B cell (primary cell): ENCODE measurements around the gene VPS41. TPM values are rescaled to one million over a fixed set of nuclear protein-coding genes. Genes with fewer than 3 reads are reported as not detected.

Source experiments
- ATAC-seq: fragments of 200-7000 bp; cut with Tn5 transposase; one replicate; pipeline ENCODE4 v1.10.0; 2021; ENCODE audit warnings: low read depth, mild to moderate bottlenecking, moderate number of reproducible peaks, moderate library complexity
- CTCF ChIA-PET: fragments of 350-600 bp; sonication (Branson Sonifier 250); formaldehyde crosslinking; loops from one replicate; lab custom pipeline; 2021; ENCODE audit warnings: antibody characterized with exemption, inconsistent platforms; lab: Charles Lee
- POLR2A ChIA-PET: fragments of 350-600 bp; sonication (Branson Sonifier 250); formaldehyde crosslinking; loops from one replicate; lab custom pipeline; 2021; ENCODE audit warnings: antibody characterized with exemption; lab: Charles Lee
- DNase-seq: peaks from one replicate; pipeline ENCODE4 v3.0.0; 2013
- H2AFZ ChIP-seq: 2 replicates; pipeline ENCODE4 v1.6.1; 2012; ENCODE audit warnings: mild to moderate bottlenecking, low read depth, low read length; ENCODE audit not compliant: insufficient read depth, poor library complexity, severe bottlenecking
- H3K27ac ChIP-seq, 2 donors: 1 replicate in 1 of 2; 2 replicates in 1 of 2; pipeline ENCODE4 v1.5.1; 2012 to 2013; ENCODE audit warnings: low read length in 2 of 2, mild to moderate bottlenecking in 2 of 2, moderate library complexity in 1 of 2
- H3K27me3 ChIP-seq, 4 experiments: fragments of 200-600 bp in 1 of 4; sonication (generic) in 1 of 4; replicated peaks in 1 of 4; 1 replicate in 2 of 4; 2 replicates in 2 of 4; pipeline versions ENCODE4 v1.6.1 to v1.7.0; 2013 to 2016; ENCODE audit warnings: low read length in 3 of 4, mild to moderate bottlenecking in 2 of 4, mixed read lengths in 1 of 4, moderate library complexity in 1 of 4; ENCODE audit not compliant: insufficient read depth in 4 of 4, control insufficient read depth in 3 of 4; ENCODE audit errors: control extremely low read depth in 1 of 4
- H3K36me3 ChIP-seq, 2 experiments: replicated peaks in 1 of 2; 1 replicate in 1 of 2; 2 replicates in 1 of 2; pipeline versions ENCODE4 v1.6.1 to v1.7.1; 2013; ENCODE audit warnings: low read length in 1 of 2; ENCODE audit not compliant: insufficient read depth in 2 of 2, control insufficient read depth in 1 of 2; ENCODE audit errors: control extremely low read depth in 1 of 2, extremely low read depth in 1 of 2
- H3K4me1 ChIP-seq, 2 donors: fragments of 200-600 bp in 1 of 2; sonication (generic) in 1 of 2; 1 replicate in 1 of 2; 2 replicates in 1 of 2; pipeline versions ENCODE4 v1.5.1 to v1.6.1; 2013 to 2017; ENCODE audit warnings: low read length in 2 of 2; ENCODE audit not compliant: control insufficient read depth in 2 of 2, insufficient read depth in 2 of 2
- H3K4me2 ChIP-seq: replicated peaks from 2 replicates; pipeline ENCODE3; 2012; ENCODE audit warnings: mild to moderate bottlenecking, low read depth, low read length; ENCODE audit not compliant: poor library complexity, severe bottlenecking
- H3K4me3 ChIP-seq, 5 experiments: fragments of 200-600 bp in 1 of 5; sonication (generic) in 1 of 5; 1 replicate in 3 of 5; 2 replicates in 2 of 5; pipeline versions ENCODE4 v1.5.1 to v1.7.0; 2011 to 2016; ENCODE audit warnings: low read length in 4 of 5, mild to moderate bottlenecking in 4 of 5, low read depth in 2 of 5, control low read depth in 1 of 5, moderate library complexity in 1 of 5; ENCODE audit not compliant: insufficient read depth in 1 of 5; ENCODE audit errors: control extremely low read depth in 1 of 5, extremely low read depth in 1 of 5
- H3K79me2 ChIP-seq: fragments of 200-600 bp; sonication (generic); one replicate; pipeline ENCODE4 v1.6.0; 2016; ENCODE audit warnings: low read length; ENCODE audit not compliant: control insufficient read depth, insufficient read depth
- H3K9ac ChIP-seq: fragments of 200-600 bp; sonication (generic); 2 replicates; pipeline ENCODE4 v1.6.1; 2017; ENCODE audit warnings: mild to moderate bottlenecking, low read length, moderate library complexity
- H3K9me3 ChIP-seq, 3 donors: one replicate each; pipeline versions ENCODE4 v1.6.1 to v1.7.1; 2013; ENCODE audit warnings: low read length in 2 of 3; ENCODE audit not compliant: control insufficient read depth in 2 of 3, insufficient read depth in 1 of 3; ENCODE audit errors: control extremely low read depth in 1 of 3
- H4K20me1 ChIP-seq: 2 replicates; pipeline ENCODE4 v1.6.0; 2012; ENCODE audit warnings: mild to moderate bottlenecking, low read length; ENCODE audit not compliant: insufficient read depth, control insufficient read depth, poor library complexity, severe bottlenecking
- H3K27ac Mint-ChIP-seq: one replicate; pipeline ENCODE4 v1.8.0; 2021; ENCODE audit warnings: mixed read lengths
- H3K27me3 Mint-ChIP-seq: one replicate; pipeline ENCODE4 v1.8.0; 2021; ENCODE audit warnings: mixed read lengths
- H3K4me1 Mint-ChIP-seq: one replicate; pipeline ENCODE4 v1.8.0; 2021; ENCODE audit warnings: mixed read lengths
- H3K4me3 Mint-ChIP-seq: one replicate; pipeline ENCODE4 v1.8.0; 2021; ENCODE audit warnings: mixed read lengths
- H3K9me3 Mint-ChIP-seq: one replicate; pipeline ENCODE4 v1.8.0; 2022; ENCODE audit warnings: mixed read lengths; ENCODE audit not compliant: insufficient read depth
- CTCF ChIP-seq: fragments of 200-600 bp; IDR thresholded peaks from one replicate; pipeline ENCODE4 v1.8.0; 2022; ENCODE audit warnings: antibody characterized with exemption, mild to moderate bottlenecking
- EZH2 ChIP-seq: IDR thresholded peaks from 2 replicates; pipeline ENCODE4 v1.6.1; 2012; ENCODE audit warnings: borderline replicate concordance, low read depth, mild to moderate bottlenecking, moderate library complexity, low read length; ENCODE audit not compliant: insufficient read depth, poor library complexity, severe bottlenecking
- WGBS: methylation state at CpG from one replicate; pipeline ENCODE4 v1.1.5; 2013; ENCODE audit warnings: missing lambda C conversion rate; ENCODE audit not compliant: insufficient coverage; 5-methylcytosine and 5-hydroxymethylcytosine counted together
- intact Hi-C: fragments of 100-400 bp; cut with micrococcal nuclease; formaldehyde crosslinking; loops from one replicate; pipeline ENCODE4 v1.10.0; 2022
- polyA plus RNA-seq: library from polyadenylated mRNA; depleted of rRNA; stranded (reverse); fragments of >200 nt; gene quantifications from 2 replicates; pipeline ENCODE4 v1.2.3, GENCODE V29; 2012
- total RNA-seq, 2 donors: library from RNA; stranded (reverse); fragments of 120-200 nt in 1 of 2; gene quantifications; 1 replicate in 1 of 2; 2 replicates in 1 of 2; pipeline versions ENCODE4 v1.2.3 to v1.2.4, GENCODE V29; 2013 to 2022

VPS41 gene
- total and polyA plus RNA-seq, 2 donors (not counting 1 experiment from before 2014, with no cell fraction given), result 9.3 to 114 TPM

GRCh38 chr7:38727184-38727940, 181.6 kb downstream of the VPS41 start:
- TF ChIP-seq CTCF, result no peak
- TF ChIP-seq EZH2, result no peak
- no peak overlapping the region for H3K9ac ChIP-seq
- ChIA-PET CTCF (no interaction called here), POLR2A (no interaction called here)
- 94% methylated on average over 2 of the region's 4 CpGs for WGBS
- H3K27me3 ChIP-seq, result no peaks in the 10 kb centered on the region
- Mint-ChIP-seq H3K27ac (peak overlapping the region; percentile 12), H3K4me3 (no peak overlapping the region), H3K9me3 (no peaks in the 10 kb centered on the region), H3K27me3 (no peaks in the 10 kb centered on the region), H3K4me1 (no peaks in the 10 kb centered on the region)
- DNase-seq, result no peak
- H3K9me3 ChIP-seq, result no peaks in the 10 kb centered on the region
- H4K20me1 ChIP-seq, result no peaks in the 10 kb centered on the region
- no peak for ATAC-seq
- H3K27ac ChIP-seq, result no peak overlapping the region
- H3K4me3 ChIP-seq, result no peak overlapping the region
- intact Hi-C loops, result no loop called here
- peaks cover 2 to 37% of the 10 kb centered on the region in 2 experiments for H3K36me3 ChIP-seq
- no peaks in the 10 kb centered on the region for H3K79me2 ChIP-seq
- no peak overlapping the region for H3K4me2 ChIP-seq
- H3K4me1 ChIP-seq, result no peaks in the 10 kb centered on the region
- H2AFZ ChIP-seq, result no peak overlapping the region

GRCh38 chr7:38723327-38723726, 185.7 kb downstream of the VPS41 start:
- no peaks in the 10 kb centered on the region for H3K79me2 ChIP-seq
- CTCF ChIA-PET, result interaction anchor here (1.5 kb wide), 1 partner anchor 324 kb away, joined by 3 read pairs; no protein-coding TSS in a partner anchor
- H3K27me3 ChIP-seq, result no peaks in the 10 kb centered on the region
- TF ChIP-seq EZH2 (no peak), CTCF (no peak)
- no peak overlapping the region for H3K27ac Mint-ChIP-seq
- WGBS, result 97% methylated on average over 8 of the region's 10 CpGs
- H4K20me1 ChIP-seq, result no peaks in the 10 kb centered on the region
- H3K36me3 ChIP-seq, result peaks cover 6 to 42% of the 10 kb centered on the region in 2 experiments
- H3K9me3 Mint-ChIP-seq, result peaks cover 3% of the 10 kb centered on the region
- H2AFZ ChIP-seq, result no peak overlapping the region
- ATAC-seq (no peak), DNase-seq (no peak)
- no peak overlapping the region for H3K4me3 Mint-ChIP-seq
- H3K9ac ChIP-seq, result no peak overlapping the region
- H3K4me1 ChIP-seq, result no peaks in the 10 kb centered on the region
- no peaks in the 10 kb centered on the region for H3K4me1 Mint-ChIP-seq
- POLR2A ChIA-PET, result no interaction called here
- no peak overlapping the region for H3K4me3 ChIP-seq
- H3K27me3 Mint-ChIP-seq, result no peaks in the 10 kb centered on the region
- H3K9me3 ChIP-seq, result no peaks in the 10 kb centered on the region
- H3K27ac ChIP-seq, result no peak overlapping the region
- H3K4me2 ChIP-seq, result no peak overlapping the region
- intact Hi-C loops, result no loop called here
